GM12801 (cell line): ENCODE results near the gene ADGRL2.

Source experiments
- TF ChIP-seq, protein P1 (sequence below): IDR thresholded peaks from one replicate; pipeline ENCODE4 v1.5.1; 2011; ENCODE audit warnings: control low read depth; ENCODE audit not compliant: insufficient read length; ENCODE audit errors: extremely low read depth

Gene ADGRL2

DNA sequence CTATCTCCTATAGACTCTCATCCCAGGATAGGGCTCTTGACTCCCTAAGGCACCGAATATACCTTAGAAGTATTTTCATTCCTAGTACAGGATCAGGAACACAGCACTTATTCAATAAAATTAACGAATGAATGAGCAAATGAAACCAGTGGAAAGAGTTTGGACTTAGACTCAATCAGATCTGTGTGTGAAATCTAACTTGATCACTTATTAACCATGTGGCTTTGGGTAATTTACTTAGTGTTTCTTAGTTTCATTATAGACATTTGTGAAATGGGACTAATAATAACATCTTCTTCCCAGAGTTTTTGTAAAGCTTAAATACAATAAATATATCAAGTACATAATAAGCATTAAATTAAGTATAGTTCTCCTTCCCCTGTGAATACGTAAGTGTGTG, 230.1 kb downstream of the ADGRL2 start:
- TF ChIP-seq, protein P1, sequence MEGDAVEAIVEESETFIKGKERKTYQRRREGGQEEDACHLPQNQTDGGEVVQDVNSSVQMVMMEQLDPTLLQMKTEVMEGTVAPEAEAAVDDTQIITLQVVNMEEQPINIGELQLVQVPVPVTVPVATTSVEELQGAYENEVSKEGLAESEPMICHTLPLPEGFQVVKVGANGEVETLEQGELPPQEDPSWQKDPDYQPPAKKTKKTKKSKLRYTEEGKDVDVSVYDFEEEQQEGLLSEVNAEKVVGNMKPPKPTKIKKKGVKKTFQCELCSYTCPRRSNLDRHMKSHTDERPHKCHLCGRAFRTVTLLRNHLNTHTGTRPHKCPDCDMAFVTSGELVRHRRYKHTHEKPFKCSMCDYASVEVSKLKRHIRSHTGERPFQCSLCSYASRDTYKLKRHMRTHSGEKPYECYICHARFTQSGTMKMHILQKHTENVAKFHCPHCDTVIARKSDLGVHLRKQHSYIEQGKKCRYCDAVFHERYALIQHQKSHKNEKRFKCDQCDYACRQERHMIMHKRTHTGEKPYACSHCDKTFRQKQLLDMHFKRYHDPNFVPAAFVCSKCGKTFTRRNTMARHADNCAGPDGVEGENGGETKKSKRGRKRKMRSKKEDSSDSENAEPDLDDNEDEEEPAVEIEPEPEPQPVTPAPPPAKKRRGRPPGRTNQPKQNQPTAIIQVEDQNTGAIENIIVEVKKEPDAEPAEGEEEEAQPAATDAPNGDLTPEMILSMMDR = no peak

DNA sequence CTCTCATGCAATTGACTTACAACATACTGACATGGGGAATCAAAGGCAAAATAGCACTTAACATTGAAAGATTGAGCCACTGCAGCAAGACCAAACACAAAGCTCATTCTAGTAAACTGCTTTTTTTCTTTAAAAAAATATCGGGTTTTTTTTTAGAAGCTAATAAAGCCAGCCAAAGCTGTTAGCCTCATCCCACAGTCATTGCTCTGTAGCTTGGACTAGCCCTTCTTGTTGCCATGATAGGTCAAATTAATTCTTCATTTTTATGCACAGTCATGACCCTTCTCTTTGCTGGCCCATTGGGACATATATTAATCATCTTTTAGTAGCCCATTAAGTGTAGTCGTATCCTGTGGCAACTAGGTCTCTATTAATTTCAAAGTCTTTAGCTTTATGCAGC, 231.3 kb downstream of the ADGRL2 start:
- TF ChIP-seq, protein P1 = no peak

DNA sequence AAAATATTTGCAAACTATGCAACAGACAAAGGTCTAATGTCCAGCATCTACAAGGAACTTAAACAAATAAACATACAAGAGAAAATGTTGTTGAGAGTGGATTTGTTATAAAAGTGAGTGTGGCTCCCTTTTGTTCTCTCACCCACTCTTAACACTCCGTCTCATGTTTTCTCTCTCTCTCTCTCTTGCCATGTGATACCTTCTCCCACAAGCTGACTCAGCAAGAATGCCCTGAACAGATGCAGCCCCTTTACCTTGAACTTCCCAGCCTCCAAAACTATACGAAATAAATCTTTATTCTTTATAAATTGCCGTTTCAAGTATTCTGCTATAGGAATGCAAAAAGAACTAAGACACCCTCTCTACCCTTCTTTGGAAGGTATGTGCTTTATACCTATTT, 234.1 kb downstream of the ADGRL2 start:
- TF ChIP-seq, protein P1 = no peak
